ENCODE data around the gene FGD3. TPM values are rescaled to one million over a fixed set of nuclear protein-coding genes. Genes with fewer than 3 reads are reported as not detected.
"Not testable (repeated sequence)": the region's sequence is repeated elsewhere in the genome, so short reads cannot be mapped to it uniquely, and the experiment has no call there.

The FGD3 gene
- total and polyA plus RNA-seq, 2 donors, result 5.8 to 7.4 TPM

DNA sequence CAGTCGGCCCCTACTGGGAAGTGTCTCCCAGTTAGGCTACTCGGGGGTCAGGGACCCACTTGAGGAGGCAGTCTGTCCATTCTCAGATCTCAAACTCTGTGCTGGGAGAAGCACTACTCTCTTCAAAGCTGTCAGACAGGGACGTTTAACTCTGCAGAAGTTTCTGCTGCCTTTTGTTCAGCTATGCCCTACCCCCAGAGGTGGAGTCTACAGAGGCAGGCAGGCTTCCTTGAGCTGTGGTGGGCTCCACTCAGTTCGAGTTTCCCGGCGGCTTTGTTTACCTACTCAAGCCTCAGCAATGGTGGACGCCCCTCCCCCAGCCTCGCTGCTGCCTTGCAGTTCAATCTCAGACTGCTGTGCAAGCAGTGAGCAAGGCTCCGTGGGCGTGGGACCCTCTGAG, 51.5 kb downstream of the FGD3 start:
- 89% methylated on average over 10 of the region's 10 CpGs for WGBS
- DNase-seq (ENCODE audit: extremely low spot score), result not testable (repeated sequence)

DNA sequence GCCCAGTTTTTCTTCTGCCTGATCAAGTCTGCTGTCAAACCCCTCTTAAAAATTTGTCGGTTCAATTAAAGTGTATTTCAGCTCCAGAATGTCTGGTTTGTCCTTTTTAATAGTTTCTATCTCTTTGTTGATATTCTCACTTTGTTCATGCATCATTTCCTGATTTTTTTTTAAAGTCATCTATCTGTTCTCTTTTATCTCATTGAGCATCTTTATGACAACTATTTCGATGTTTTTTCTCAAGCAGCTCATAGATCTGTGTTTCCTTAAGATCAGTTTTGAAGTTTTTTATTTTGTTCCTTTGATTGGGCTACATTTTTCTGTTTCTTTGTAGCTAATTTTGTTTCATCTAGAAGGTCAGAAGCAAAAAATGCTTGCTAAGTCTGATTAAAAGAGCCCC, 53.7 kb downstream of the FGD3 start:
- Histone ChIP-seq H3K27ac (ENCODE audit: low read depth) (no peak overlapping the region), H3K36me3 (ENCODE audit: insufficient read depth) (peaks cover 2% of the 10 kb centered on the region), H3K4me1 (ENCODE audit: insufficient read depth) (no peaks in the 10 kb centered on the region), H3K4me3 (ENCODE audit: low read depth, low read length) (no peak overlapping the region)
- WGBS, result 71% methylated on average over 2 of the region's 2 CpGs
- DNase-seq (ENCODE audit: extremely low spot score), result no peak

More for the DNA sequence above, 51.5 kb downstream of the FGD3 start:
- not testable (repeated sequence) for H3K4me3 ChIP-seq (ENCODE audit: low read depth, low read length); H3K27ac ChIP-seq (ENCODE audit: low read depth); H3K4me1 ChIP-seq (ENCODE audit: insufficient read depth); H3K36me3 ChIP-seq (ENCODE audit: insufficient read depth)

DNA sequence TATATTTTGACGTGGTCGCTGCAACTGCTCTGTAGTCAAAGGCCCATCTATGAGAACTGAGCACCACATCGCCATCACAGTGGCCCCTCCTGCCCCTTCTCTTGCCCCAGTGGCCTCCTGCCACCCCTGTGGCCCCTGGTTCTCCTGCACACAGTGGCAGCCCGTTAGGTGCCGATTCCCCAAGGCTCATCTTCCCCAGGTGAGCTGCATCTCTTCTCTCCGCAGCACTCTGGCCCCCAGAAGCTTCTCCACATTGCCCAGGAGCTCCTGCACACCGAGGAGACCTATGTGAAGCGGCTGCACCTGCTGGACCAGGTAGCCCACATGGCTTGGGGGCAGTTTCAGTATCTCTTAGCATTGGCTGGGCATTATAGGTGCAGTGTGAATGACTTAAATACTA, 55.4 kb downstream of the FGD3 start:
- peaks cover 2% of the 10 kb centered on the region for H3K36me3 ChIP-seq (ENCODE audit: insufficient read depth)
- H3K4me3 ChIP-seq (ENCODE audit: low read depth, low read length), result no peak overlapping the region
- no peak overlapping the region for H3K27ac ChIP-seq (ENCODE audit: low read depth)
- H3K4me1 ChIP-seq (ENCODE audit: insufficient read depth), result no peaks in the 10 kb centered on the region
- WGBS, result 93% methylated on average over 8 of the region's 8 CpGs
- no peak for DNase-seq (ENCODE audit: extremely low spot score)

DNA sequence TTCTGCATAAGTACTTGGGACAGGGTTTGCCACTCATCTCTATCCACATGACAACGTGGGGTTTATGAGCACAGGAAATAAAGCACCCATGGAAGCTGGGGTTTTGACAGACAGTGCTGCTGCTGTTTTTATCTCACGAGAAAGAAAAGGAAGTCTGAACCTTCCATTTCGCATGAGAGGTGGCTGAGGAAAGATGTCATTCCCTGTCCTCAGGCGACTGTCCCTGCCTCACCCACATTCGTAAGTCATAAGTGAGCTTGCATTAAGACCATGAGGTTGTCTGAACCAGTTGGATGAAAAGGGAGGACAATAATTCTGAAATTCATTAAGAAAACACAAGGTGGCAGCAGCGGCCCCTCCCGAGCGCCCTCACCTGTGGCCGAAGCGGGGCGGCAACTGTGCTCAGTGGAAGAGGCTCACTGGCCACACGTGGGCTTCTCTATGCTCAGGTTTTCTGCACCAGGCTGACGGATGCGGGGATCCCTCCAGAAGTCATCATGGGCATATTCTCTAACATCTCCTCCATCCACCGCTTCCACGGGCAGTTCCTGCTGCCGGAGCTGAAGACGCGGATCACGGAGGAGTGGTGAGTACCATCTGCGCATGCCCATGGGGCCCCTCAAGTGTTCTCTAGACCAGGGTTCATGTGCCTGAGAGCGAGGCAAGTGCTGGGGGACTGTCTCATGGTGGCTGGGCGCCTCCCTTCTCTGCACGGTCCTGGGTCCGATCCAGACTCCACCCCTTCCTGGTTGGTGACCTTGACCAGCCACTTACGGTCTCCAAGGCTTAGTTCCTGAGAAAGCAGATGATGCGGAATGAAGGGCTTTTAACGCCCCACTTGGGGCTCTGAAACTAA, 56.5 kb downstream of the FGD3 start:
- no peak for DNase-seq (ENCODE audit: extremely low spot score)
- Histone ChIP-seq H3K4me3 (ENCODE audit: low read depth, low read length) (no peak overlapping the region), H3K36me3 (ENCODE audit: insufficient read depth) (peaks cover 2% of the 10 kb centered on the region), H3K27ac (ENCODE audit: low read depth) (no peak overlapping the region), H3K4me1 (ENCODE audit: insufficient read depth) (no peaks in the 10 kb centered on the region)
- WGBS, result 41% methylated on average over 28 of the region's 28 CpGs

DNA sequence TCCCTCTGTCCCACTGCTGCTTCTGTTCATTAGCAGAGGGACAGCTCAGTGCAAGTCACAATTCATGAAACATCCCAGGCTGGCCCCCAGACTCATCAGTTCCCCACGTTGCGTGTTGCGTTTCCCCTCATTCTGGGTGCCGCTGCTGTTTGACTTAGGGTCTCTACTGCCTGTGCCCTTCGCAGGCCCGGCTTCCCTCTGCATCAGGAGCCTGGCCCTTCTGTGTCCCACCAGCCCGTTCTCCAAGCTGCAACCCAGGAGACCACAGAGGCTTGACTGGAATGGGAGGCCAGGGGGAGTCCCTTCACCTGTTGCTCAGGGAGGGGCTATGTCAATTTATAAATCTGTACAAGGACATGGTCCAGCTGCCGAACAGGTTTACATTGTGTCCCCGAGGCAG, 57.2 kb downstream of the FGD3 start:
- H3K4me1 ChIP-seq (ENCODE audit: insufficient read depth), result no peaks in the 10 kb centered on the region
- H3K4me3 ChIP-seq (ENCODE audit: low read depth, low read length), result no peak overlapping the region
- H3K27ac ChIP-seq (ENCODE audit: low read depth), result no peak overlapping the region
- peaks cover 2% of the 10 kb centered on the region for H3K36me3 ChIP-seq (ENCODE audit: insufficient read depth)
- WGBS, result 90% methylated on average over 9 of the region's 9 CpGs
- no peak for DNase-seq (ENCODE audit: extremely low spot score)

DNA sequence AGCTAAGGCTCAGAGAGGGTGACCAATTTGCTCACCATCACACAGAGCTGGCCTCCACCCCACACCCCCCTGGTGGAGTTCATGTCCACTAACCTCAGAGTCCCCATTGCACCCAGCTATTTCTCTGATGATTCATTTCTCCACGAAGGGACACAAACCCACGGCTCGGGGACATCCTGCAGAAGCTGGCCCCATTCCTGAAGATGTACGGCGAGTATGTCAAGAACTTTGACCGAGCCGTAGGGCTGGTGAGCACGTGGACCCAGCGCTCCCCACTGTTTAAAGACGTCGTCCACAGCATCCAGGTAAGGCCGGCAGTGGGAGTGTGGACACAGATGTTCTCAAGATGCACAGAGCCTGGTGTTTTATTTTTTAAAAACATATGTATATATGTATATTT, 58.6 kb downstream of the FGD3 start:
- Histone ChIP-seq H3K36me3 (ENCODE audit: insufficient read depth) (peaks cover 2% of the 10 kb centered on the region), H3K4me1 (ENCODE audit: insufficient read depth) (no peaks in the 10 kb centered on the region), H3K27ac (ENCODE audit: low read depth) (no peak overlapping the region), H3K4me3 (ENCODE audit: low read depth, low read length) (no peak overlapping the region)
- no peak for DNase-seq (ENCODE audit: extremely low spot score)
- 92% methylated on average over 12 of the region's 12 CpGs for WGBS

DNA sequence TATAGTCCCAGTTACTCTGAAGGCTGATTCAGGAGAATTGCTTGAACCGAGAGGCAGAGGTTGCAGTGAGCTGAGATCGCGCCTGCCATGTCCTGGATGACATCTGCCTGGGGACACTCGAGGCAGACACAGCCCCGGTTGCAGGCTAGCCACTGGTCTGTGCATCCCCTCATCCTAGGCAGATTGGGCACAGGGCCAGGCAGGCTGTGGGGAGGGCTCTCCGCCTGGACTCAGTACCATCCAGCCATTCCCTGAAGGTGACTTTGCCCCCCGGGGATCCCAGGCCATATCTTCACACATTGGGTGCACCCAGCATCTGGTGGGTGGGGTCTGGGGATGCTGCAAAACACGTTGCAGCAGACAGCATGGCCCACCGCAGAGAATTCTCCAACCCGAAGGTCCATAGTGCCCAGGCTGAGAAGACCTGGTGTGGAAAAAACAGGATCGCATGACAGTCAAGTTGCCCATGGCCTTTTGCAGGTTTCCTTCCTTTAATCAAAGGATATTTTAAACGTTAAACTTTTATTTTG, 60.3 kb downstream of the FGD3 start:
- peaks cover 5% of the 10 kb centered on the region for H3K36me3 ChIP-seq (ENCODE audit: insufficient read depth)
- no peak overlapping the region for H3K27ac ChIP-seq (ENCODE audit: low read depth)
- no peak for DNase-seq (ENCODE audit: extremely low spot score)
- no peaks in the 10 kb centered on the region for H3K4me1 ChIP-seq (ENCODE audit: insufficient read depth)
- H3K4me3 ChIP-seq (ENCODE audit: low read depth, low read length), result no peak overlapping the region
- 82% methylated on average over 12 of the region's 12 CpGs for WGBS

DNA sequence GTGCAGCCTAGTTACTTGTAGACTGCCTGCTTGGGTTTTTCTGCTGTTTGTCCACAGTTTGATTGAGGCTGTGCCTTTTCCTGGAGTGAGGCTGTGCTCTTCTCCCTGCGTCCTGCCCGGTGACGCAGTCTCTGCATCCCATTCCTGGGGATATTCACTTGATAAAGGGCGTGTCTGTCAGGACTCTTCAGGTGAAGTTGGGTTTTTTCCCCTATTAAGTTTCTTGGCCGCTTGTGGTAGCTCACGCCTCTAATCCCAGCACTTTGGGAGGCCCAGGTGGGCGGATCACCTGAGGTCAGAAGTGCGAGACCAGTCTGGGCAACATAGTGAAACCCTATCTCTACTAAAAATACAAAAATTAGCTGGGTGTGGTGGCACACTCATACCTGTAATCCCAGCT, 61.1 kb downstream of the FGD3 start:
- WGBS, result 93% methylated on average over 8 of the region's 8 CpGs
- Histone ChIP-seq H3K4me3 (ENCODE audit: low read depth, low read length) (no peak overlapping the region), H3K36me3 (ENCODE audit: insufficient read depth) (peaks cover 5% of the 10 kb centered on the region)

DNA sequence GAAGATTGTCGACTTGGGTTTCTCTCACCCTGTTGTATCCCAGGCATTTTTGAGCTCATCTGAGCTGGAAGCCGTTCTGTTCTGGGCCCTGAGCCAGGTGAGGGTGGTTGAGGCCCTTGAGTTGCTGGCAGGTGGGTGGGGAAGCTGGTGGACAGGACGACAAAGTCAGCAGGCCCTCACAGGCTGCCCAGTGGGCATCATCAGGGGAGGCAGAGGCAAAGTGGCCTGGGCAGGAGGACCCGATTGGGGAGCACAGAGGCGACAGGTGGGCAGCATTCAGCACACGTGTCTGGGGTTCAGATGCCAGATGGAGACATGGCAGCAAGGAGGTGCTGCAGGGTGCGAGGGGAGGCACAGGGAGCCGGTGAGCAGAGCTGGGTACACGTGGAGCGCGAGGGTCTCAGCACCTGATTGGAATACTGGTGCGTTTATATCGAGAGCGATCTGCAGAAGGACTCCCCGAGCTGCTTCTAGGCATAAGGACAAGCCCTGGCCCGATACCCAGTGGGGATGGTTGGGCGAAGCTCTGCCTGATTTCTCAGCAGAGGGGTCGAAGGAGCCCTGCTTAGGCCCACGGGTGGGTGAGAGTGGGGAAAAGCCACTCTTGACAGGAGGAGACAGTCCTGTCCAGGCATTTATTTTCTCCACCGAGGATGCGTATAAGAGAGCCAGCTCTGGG, 62.2 kb downstream of the FGD3 start:
- Histone ChIP-seq H3K4me3 (ENCODE audit: low read depth, low read length) (no peak overlapping the region), H3K27ac (ENCODE audit: low read depth) (no peak overlapping the region), H3K36me3 (ENCODE audit: insufficient read depth) (peaks cover 5% of the 10 kb centered on the region), H3K4me1 (ENCODE audit: insufficient read depth) (no peaks in the 10 kb centered on the region)
- DNase-seq (ENCODE audit: extremely low spot score), result no peak
- 80% methylated on average over 21 of the region's 21 CpGs for WGBS

More for the DNA sequence above, 61.1 kb downstream of the FGD3 start:
- no peak overlapping the region for H3K27ac ChIP-seq (ENCODE audit: low read depth)
- H3K4me1 ChIP-seq (ENCODE audit: insufficient read depth), result no peaks in the 10 kb centered on the region
- DNase-seq (ENCODE audit: extremely low spot score), result no peak

DNA sequence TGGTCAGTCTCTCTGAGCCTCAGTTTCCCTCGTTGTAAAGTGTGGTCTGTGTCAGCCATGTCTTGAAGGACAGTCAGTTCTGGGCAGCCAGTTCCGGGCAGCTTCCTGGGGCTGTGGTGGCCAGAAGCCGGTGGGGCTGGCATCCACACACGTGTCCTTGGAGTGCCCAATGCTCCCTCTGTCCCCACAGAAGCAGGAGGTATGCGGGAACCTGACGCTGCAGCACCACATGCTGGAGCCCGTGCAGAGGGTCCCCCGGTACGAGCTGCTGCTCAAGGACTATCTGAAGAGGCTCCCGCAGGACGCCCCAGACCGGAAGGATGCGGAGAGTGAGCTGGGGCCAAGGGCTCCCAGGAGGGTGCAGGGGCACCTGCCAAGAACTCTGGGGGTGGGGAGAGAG, 62.7 kb downstream of the FGD3 start:
- no peak for DNase-seq (ENCODE audit: extremely low spot score)
- peaks cover 5% of the 10 kb centered on the region for H3K36me3 ChIP-seq (ENCODE audit: insufficient read depth)
- 74% methylated on average over 13 of the region's 13 CpGs for WGBS
- H3K27ac ChIP-seq (ENCODE audit: low read depth), result no peak overlapping the region
- H3K4me1 ChIP-seq (ENCODE audit: insufficient read depth), result no peaks in the 10 kb centered on the region
- no peak overlapping the region for H3K4me3 ChIP-seq (ENCODE audit: low read depth, low read length)

DNA sequence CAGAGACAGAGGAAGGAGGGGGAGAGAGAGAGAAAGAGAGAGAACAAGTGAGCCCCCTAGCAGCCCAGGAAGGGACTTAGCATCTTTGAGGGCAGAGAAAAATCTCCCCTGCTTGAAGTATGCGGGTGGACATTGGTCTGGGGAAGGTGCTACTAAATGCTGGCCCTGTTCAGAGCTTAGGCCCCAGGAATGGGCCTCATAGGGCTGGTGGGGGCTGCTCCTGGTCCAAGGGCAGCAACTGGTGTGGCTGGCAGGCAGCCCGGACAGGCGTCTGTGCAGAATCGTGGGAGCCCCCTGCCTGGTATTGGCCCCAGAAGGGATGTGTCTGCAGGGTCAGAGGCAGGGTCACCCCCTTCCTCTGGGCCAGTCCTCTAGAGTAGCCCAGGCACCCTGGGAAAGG, 63.4 kb downstream of the FGD3 start:
- Histone ChIP-seq H3K4me1 (ENCODE audit: insufficient read depth) (no peaks in the 10 kb centered on the region), H3K36me3 (ENCODE audit: insufficient read depth) (peaks cover 5% of the 10 kb centered on the region), H3K4me3 (ENCODE audit: low read depth, low read length) (no peak overlapping the region), H3K27ac (ENCODE audit: low read depth) (no peak overlapping the region)
- WGBS, result 50% methylated on average over 4 of the region's 4 CpGs
- no peak for DNase-seq (ENCODE audit: extremely low spot score)

DNA sequence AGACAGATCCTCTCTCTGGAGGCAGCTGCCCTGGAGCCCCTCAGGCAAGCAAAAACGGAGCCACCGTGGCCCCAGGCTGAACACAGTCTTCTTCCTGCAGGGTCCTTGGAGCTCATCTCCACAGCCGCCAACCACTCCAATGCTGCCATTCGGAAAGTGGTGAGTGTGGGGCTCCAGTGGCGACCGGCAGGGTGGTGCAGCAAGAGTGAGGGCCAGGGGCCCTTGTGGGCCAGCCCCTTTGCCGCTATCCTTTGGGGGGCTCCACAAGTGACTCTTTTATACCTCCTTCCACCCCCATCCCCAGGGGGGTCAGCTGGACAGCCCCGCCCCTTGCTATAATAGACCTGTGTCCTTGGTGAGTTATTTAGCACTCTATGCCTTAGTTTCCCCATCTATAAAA, 63.8 kb downstream of the FGD3 start:
- Histone ChIP-seq H3K4me1 (ENCODE audit: insufficient read depth) (no peaks in the 10 kb centered on the region), H3K4me3 (ENCODE audit: low read depth, low read length) (no peak overlapping the region), H3K36me3 (ENCODE audit: insufficient read depth) (peaks cover 3% of the 10 kb centered on the region), H3K27ac (ENCODE audit: low read depth) (no peak overlapping the region)
- 95% methylated on average over 8 of the region's 8 CpGs for WGBS
- DNase-seq (ENCODE audit: extremely low spot score), result no peak

DNA sequence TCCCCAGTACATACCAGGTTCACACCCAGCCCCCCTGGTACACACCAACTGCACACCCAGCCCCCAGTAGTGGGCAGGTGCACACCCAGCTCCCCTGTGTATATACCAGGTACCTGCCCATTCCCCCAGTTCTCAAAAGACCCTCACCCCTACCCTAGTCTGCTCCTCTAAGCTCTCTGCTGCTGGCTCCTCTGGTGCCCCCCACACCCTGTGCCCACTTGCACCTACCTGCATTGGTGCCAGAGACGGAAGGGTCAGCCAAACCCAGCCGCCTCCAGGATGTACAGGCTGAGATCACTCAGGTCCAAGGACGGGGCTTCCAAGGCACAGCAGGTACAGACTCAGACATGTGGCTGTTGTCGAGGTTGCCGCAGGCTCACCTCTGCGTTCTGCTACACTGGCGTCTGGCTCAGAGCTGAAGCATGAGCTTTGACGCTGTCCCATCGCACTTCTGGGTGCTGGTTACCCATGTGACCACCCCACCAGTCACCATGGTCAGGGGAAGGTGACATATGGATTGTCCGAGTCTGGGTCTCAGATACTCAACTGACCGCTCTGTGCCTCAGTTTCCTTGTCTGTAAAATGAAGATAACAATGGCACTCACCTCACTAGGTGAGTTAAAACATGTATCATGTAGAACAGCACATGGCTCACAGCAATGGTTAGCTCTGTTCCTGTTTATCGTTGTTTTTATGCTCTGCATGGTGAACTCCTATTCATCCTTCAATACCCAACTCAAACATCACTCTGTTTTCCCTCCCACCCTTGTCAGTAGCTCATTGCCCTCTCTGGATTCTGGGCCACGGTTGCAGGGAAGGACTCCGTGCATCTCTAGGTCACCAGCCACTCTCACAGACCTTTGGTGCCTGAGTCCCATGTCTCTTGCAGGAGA, 65.9 kb downstream of the FGD3 start:
- peaks cover 3% of the 10 kb centered on the region for H3K36me3 ChIP-seq (ENCODE audit: insufficient read depth)
- no peak for DNase-seq (ENCODE audit: extremely low spot score)
- no peaks in the 10 kb centered on the region for H3K4me1 ChIP-seq (ENCODE audit: insufficient read depth)
- H3K27ac ChIP-seq (ENCODE audit: low read depth), result no peak overlapping the region
- H3K4me3 ChIP-seq (ENCODE audit: low read depth, low read length), result no peak overlapping the region
- WGBS, result 95% methylated on average over 14 of the region's 14 CpGs
